Motor neuron (in vitro differentiated cells): ENCODE measurements around the gene SDC1. TPM values are rescaled to one million over a fixed set of nuclear protein-coding genes. Genes with fewer than 3 reads are reported as not detected.

Experiments used
- ATAC-seq, 8 experiments: fragments of 200-7000 bp; cut with Tn5 transposase; replicated peaks in 6 of 8; 2 replicates each; pipeline ENCODE4 v1.8.0; 2021; ENCODE audit warnings: mild to moderate bottlenecking in 8 of 8, moderate library complexity in 8 of 8
- H3K27ac ChIP-seq, 2 donors: fragments of 250-450 bp; sonication (Bioruptor Pico); 2 replicates each; pipeline ENCODE4 v1.9.0; 2021; ENCODE audit warnings: antibody characterized with exemption in 2 of 2, mild to moderate bottlenecking in 2 of 2, moderate library complexity in 1 of 2
- H3K4me1 ChIP-seq, 2 donors: fragments of 250-450 bp; sonication (Bioruptor Pico); replicated peaks in 1 of 2; 2 replicates each; pipeline ENCODE4 v1.6.1; 2021; ENCODE audit warnings: antibody characterized with exemption in 2 of 2, mild to moderate bottlenecking in 2 of 2, moderate library complexity in 1 of 2
- H3K4me3 ChIP-seq, 5 donors: fragments of 250-450 bp; sonication (Bioruptor Pico); 2 replicates each; pipeline ENCODE4 v1.9.0; 2021; ENCODE audit warnings: antibody characterized with exemption in 5 of 5, mild to moderate bottlenecking in 5 of 5, moderate library complexity in 4 of 5
- WGBS, 10 experiments: fragments of 450-650 bp; shearing (Covaris generic); methylation state at CpG; one replicate each; pipeline ENCODE4 v1.0.0; 2022; 5-methylcytosine and 5-hydroxymethylcytosine counted together
- in situ Hi-C, 9 experiments: fragments of 400-800 bp; cut with MboI; loops; one replicate each; pipeline ENCODE4 v1.15.0; 2021; ENCODE audit warnings: low sequenced_read_pairs in 9 of 9, low pct_unique_long_range_greater_than_20kb in 2 of 9; ENCODE audit not compliant: unreplicated experiment in 9 of 9
- total RNA-seq, 8 experiments: library from RNA; unstranded; fragments of 300-600 nt; gene quantifications; 2 replicates each; pipeline versions ENCODE4 v1.2.3 to v1.2.4, GENCODE V29; 2022

SDC1 gene
- total RNA-seq, 8 experiments from 2014 or later = 1.7 to 26.2 (median 8.1) TPM

DNA sequence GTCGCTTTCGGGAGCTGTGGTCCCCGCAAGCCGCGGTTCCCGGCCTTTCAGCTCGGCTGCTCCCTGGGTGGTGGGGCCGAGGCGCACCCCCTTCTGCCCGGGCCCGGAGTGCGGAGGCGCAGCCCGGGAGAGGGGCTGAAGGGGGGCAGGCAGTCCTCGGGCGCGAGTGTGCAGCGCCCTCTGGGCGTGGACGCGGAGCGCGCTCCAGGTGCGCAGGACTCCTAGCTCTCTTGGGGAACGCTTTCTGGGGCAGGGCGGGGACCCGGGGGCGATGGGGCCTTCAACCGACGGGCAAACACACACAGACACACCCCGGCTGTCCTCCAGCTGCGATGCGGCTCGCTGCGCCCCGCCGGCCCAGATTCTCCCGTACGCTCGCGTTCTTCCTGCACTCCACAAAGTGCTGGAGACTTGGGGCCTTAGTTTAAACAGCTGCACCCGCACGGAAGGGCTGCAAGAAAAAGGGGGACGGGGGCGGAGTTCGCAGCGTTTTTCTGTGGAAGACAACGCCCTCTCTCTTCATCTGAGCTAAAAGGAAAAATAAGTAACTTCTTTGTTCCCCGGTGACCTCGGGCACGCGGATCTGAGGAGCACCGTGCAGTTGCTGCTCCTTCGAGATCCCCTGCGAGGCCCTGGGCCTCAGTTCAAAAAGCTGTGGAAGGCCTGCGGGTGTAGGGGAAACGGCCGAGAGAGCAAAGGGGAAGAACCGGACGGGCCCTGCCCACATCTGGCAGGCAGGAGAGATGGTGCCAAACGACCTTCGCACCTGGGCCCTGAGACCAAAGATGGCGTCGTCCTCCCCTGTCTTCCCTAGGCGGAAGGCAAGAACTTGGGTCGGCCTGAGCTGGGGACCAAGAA is 593 bp upstream of the SDC1 start:
- in situ Hi-C loops = loop anchor here in 1 of 9 experiments (25.0 kb wide), 1 partner anchor 113 kb away; no protein-coding TSS in a partner anchor
- H3K4me3 ChIP-seq = peak overlapping the region; percentile 48 to 74 (median 52)
- 0 to 95% (median 23%) methylated on average over 1 to 21 of the region's 66 CpGs; no CpG with 5 or more reads in 3 of the 10 experiments for WGBS, 10 experiments
- H3K27ac ChIP-seq = no peak overlapping the region
- peak; percentile 31 to 80 (median 76) for ATAC-seq
- peaks cover 20 to 24% of the 10 kb centered on the region in 2 donors for H3K4me1 ChIP-seq

DNA sequence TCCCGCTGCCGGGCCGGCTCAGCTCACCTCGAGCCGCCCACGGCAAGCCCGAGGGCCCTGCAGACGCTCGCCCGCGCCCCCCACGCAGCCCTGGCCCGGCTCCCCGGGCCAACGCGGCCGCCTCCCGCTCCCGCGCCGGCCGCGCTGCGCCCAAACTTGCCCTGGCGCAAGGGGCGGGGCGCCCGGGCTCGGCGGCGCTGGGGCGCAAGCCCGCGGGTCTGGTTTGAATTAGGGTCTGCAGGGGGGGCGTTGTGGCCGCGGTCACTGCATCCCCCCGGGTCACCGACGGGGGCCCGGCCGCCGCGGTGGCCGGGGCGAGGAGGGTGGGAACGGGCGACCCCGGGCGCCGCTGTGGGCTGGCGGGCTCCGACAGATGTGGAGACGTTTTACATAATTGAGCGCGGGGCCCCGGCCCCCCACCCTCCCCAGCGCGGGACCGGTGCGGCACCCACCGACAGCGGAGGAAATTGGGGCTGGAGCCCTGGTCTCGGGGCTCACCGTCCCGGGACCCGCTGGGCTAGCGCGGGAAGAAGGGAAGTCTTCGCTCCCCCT is 690 bp downstream of the SDC1 start:
- in situ Hi-C loops = no loop called here
- Histone ChIP-seq H3K27ac (peak overlapping the region; percentile 14 to 45), H3K4me3 (peak overlapping the region; percentile 48 to 74 (median 52)), H3K4me1 (peaks cover 20 to 24% of the 10 kb centered on the region in 2 donors)
- ATAC-seq = peak; percentile 4 to 34 (median 12)
- 0% methylated on average over 1 of the region's 70 CpGs; no CpG with 5 or more reads in 9 of the 10 experiments for WGBS, 10 experiments

DNA sequence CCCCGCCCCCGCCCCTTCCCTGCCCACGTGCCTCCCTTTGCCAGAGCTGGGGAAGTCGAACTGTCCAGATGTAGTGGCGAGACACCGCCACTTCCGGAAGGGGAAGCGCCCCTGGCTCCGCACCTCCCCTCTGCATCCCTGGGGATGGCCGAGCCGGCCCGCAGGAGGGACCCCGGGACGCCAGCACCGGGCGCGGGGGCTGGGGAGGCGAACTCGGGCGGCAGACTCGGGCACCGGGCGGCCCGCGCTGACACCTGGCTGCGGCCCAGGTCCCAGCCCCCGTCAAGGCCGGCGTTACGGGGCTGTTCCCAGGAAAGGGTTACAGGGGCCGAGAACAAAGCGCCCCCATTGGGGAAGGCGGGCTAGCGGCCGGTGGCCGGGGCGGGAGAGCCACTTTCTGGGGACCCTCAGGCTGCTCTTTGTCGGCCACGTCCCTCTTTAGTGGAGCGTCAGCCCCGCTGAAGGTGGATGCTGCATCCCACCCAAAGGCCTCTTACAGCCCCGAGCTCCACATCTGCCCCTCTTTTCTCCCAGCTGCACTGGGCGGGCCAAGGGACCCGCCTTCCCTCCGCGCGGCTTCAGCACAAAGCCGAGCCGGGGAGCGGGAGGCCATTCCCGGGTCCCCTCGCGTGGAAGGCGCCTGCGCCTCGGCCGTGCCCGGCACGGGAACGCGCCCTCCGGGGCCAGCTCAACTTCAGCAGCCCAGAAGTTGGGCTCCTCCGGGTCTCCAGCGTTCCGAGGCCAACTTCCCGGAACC is 1.3 kb downstream of the SDC1 start:
- WGBS, 10 experiments = 3% methylated on average over 8 of the region's 66 CpGs; no CpG with 5 or more reads in 9 of the 10 experiments
- ATAC-seq = peak; percentile 39 to 58 (median 50)
- H3K4me3 ChIP-seq = peak overlapping the region; percentile 48 to 74 (median 52)
- H3K4me1 ChIP-seq = peaks cover 20 to 24% of the 10 kb centered on the region in 2 donors
- in situ Hi-C loops = no loop called here
- H3K27ac ChIP-seq = peak overlapping the region; percentile 14 to 45

DNA sequence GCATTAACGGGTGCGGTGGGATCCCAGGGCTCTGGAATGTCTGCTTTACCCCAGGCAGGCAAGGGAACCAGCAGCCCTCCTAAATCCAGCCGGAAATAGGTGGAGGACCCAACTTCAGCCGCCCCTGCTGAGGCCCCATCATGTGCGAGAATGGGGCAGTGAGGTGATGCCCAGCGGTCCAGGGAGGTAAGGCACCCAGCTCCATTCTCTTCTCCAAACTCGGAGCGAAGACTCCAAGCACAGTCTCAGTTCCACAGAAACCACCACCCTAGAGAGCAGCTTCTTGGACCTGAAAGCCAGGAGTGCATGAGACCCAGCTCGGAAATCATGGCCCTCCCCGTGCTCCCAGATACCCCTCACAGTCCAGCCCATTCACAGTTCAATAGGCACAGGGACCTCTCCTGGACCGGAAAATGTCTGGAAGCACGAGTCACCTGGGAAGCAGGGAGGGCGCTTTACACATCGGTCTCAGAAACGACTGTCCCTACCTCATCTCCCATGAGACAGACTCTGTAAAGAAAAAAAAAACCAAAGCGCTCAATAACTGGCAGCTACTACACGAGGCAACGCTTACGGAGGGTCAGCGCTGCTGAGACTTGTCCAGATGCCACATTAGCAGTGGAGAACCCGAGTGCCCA is 2.0 kb downstream of the SDC1 start:
- no peak for ATAC-seq
- H3K4me1 ChIP-seq = peaks cover 20 to 24% of the 10 kb centered on the region in 2 donors
- in situ Hi-C loops = no loop called here
- 4 to 93% (median 58%) methylated on average over 1 to 12 of the region's 21 CpGs; no CpG with 5 or more reads in 3 of the 10 experiments for WGBS, 10 experiments
- H3K27ac ChIP-seq = peak overlapping the region; percentile 1 to 14
- peak overlapping the region; percentile 48 to 74 (median 52) for H3K4me3 ChIP-seq

DNA sequence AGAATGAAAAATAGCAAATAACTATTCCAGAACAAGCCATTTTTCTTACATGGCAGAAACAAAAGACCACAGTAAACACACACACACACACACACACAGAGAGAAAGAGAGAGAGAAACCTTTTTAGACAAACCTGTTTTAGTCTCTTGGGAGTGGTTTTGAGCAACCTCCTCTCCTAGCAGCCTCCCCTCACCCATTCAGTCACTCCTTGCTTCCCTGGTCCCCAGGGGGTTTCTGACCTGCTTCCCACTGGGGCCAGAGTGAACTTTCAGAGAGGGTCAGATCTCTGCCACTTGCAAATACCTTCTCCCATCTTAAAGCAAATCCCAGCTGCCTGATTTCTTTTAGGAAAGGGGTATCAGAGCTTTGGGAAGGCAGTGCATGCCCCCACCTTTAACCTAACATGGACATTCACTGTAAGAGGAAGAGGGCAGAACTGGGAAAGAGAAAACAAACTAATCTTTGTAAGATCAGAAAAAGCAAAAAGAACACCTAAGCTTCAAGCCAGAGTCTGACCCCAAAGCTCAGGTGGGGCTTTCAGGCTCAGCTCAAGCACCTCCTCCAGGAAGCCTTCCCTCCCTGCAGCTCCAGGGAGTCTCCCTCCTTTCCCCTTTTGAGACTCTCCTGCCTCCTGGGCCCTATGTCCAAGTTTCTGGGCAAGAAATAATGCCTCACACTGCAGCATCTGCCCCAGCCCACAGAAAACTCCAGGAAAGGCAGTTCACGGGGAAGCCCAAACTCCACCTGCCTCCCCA is 2.7 kb downstream of the SDC1 start:
- Histone ChIP-seq H3K27ac (no peak overlapping the region), H3K4me1 (peaks cover 20 to 24% of the 10 kb centered on the region in 2 donors), H3K4me3 (peak overlapping the region in 2 of 5 donors; percentile 48 to 63)
- in situ Hi-C loops = no loop called here
- 80 to 100% (median 100%) methylated on average over 1 of the region's 1 CpG; no CpG with 5 or more reads in 5 of the 10 experiments for WGBS, 10 experiments
- ATAC-seq = no peak

DNA sequence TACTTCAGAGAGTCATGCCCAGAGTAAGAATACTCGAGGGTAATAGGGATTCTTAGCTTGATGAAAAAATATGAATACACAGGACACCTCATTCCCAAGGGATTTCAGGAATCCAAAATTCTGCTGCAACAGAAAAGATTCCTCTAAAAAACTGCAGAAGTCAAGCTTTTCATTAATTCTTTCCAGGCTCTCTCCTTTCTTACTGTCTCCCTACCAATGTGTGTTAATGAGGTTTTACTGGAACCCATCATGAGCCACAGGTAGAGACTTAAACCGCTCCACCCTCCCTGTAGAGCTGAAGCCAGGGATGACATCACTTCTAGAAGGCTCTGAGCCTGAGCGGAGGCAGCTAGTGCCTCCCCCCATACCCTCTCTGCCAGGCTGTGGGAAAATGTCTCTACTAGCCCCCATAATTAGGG is 3.4 kb downstream of the SDC1 start:
- no peak for ATAC-seq
- no peak overlapping the region for H3K27ac ChIP-seq
- 33 to 90% (median 79%) methylated on average over 1 to 3 of the region's 3 CpGs; no CpG with 5 or more reads in 2 of the 10 experiments for WGBS, 10 experiments
- in situ Hi-C loops = no loop called here
- H3K4me1 ChIP-seq = peaks cover 20 to 24% of the 10 kb centered on the region in 2 donors
- H3K4me3 ChIP-seq = no peak overlapping the region

DNA sequence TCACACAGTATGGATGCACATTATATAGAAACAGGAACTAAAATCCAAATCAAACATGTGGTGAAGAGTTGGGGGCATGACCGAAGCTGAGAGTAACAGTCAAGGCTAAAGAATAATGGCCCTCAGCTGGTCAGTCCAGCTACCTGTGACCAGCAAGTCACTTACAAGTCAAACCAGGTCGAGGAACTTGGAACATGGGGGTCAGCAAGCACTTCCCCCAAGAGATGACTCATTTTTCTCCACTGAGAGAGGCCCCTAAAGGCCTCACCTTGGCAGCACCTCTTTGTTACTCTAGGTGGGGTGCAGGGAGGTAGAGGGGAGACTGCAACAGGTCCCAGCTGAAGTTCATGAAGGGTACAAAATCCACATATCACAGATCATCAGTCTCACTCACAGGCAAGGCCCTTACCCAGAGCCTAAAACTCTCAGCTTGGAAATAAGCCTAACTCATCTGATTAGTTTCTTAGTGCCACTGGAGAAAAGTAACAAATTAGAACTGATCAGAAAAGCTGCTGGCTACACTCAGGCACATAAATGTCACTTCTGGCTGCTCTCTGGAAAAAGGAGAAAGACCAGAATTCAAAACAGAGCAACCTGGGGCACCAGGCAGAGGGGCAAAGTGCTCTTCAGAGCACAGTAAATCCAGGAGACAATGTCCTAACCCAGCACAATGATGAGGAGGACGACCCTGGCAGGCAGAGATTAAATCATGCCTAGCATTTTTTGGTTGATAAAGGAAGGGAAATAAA is 4.0 kb downstream of the SDC1 start:
- Histone ChIP-seq H3K4me1 (peaks cover 20 to 24% of the 10 kb centered on the region in 2 donors), H3K27ac (no peak overlapping the region), H3K4me3 (no peak overlapping the region)
- 0 to 100% (median 59%) methylated on average over 1 to 3 of the region's 3 CpGs; no CpG with 5 or more reads in 2 of the 10 experiments for WGBS, 10 experiments
- no peak for ATAC-seq
- in situ Hi-C loops = no loop called here

DNA sequence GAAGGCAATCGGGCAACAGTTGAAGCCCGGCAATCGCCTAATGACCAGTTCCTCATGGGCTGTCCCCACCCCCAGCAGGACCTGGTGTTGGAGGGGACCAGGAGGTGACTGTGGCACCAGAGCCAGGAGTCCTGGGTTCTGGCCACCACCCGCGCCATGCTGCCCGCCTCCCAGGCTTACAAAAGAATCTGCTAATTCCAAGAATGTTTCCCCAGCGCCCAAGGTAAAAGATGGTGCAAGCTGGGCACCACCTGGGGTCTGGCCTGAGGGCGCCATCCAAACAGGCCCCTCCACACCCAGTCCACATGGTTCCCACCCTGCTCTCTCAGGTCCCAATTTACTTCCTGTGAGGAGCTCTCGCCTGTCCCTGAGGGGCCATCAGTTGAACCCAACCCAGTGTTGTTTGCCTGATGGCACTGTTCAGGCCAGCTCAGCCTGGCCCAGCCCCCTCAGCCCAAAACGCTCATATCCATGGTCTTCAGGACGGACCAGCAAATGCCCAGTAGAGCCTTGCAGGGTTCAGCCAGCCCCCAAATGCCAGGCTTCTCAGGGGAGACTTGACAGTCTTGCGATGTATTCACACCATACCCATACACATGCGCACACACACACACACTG is 5.1 kb downstream of the SDC1 start:
- in situ Hi-C loops = no loop called here
- ATAC-seq = no peak

DNA sequence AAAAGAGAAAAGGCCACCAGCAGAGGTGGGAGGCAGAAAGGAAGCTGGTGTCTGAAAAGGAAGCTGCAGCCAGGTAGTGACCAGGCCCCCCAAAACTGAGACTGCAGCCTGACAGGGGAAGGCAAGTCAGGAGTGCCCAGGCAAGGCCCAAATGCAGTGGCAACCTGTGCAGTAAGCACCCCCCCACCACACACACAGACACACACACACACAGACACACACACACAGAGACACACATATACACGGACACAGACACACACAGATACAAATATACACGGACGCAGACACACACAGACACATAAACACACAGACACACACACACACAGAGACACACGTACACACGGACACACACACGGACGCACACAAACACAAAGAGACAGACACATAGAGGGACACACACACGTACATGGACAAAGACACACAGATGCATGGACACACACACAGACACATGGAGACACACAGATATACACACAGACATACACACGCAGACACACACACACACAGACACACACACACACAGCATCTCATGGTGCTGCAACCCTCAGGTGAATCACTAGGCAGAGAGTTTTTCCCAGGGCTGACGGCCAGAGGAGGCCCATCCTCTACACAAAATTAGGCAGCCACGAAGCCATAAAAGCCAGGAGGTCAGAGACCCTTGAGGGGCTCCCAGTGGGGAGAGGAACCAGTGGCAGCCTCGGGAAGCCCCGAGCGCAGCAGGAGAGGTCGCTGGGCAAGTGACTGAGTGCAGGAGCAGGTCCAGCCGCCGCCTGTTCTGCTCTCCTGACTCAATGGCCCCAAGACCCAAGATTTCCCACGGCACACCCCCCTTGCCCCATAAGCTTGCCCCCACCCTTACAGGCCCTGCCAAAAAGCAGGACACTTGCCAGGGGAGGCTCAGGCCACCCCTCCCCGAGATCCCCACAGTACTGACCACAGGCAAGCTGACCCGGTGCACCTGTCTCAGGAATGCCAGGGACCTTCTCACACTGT is 6.3 kb downstream of the SDC1 start:
- WGBS, 10 experiments = 66 to 100% (median 100%) methylated on average over 1 to 6 of the region's 20 CpGs; no CpG with 5 or more reads in 5 of the 10 experiments

More for the DNA sequence above, 5.1 kb downstream of the SDC1 start:
- no peak overlapping the region for H3K4me3 ChIP-seq
- 74 to 100% (median 96%) methylated on average over 4 to 7 of the region's 13 CpGs; no CpG with 5 or more reads in 6 of the 10 experiments for WGBS, 10 experiments
- H3K4me1 ChIP-seq = peaks cover 20 to 24% of the 10 kb centered on the region in 2 donors
- no peak overlapping the region for H3K27ac ChIP-seq

More for the DNA sequence above, 6.3 kb downstream of the SDC1 start:
- in situ Hi-C loops = no loop called here
- no peak overlapping the region for H3K4me3 ChIP-seq
- peaks cover 25 to 27% of the 10 kb centered on the region in 2 donors for H3K4me1 ChIP-seq
- no peak overlapping the region for H3K27ac ChIP-seq
- ATAC-seq = no peak
